Osteoblast (primary cell): ENCODE data around the gene DPP4. TPM values are rescaled to one million over a fixed set of nuclear protein-coding genes. Genes with fewer than 3 reads are reported as not detected.

Experiments
- DNase-seq: peaks from one replicate; pipeline ENCODE4 v3.0.0; 2011; ENCODE audit warnings: low spot score, mixed read lengths; ENCODE audit not compliant: insufficient read length; ENCODE audit errors: missing footprints
- H2AFZ ChIP-seq: 2 replicates; pipeline ENCODE4 v1.6.0; 2011; ENCODE audit warnings: mild to moderate bottlenecking, low read length
- H3K27ac ChIP-seq: 2 replicates; pipeline ENCODE4 v1.5.1; 2011; ENCODE audit warnings: mild to moderate bottlenecking, low read depth, low read length, moderate library complexity
- H3K27me3 ChIP-seq: 2 replicates; pipeline ENCODE4 v1.6.0; 2012; ENCODE audit warnings: mild to moderate bottlenecking, control low read depth, inconsistent platforms, low read length, moderate library complexity; ENCODE audit not compliant: insufficient read depth
- H3K36me3 ChIP-seq: 2 replicates; pipeline ENCODE4 v1.5.1; 2011; ENCODE audit warnings: mild to moderate bottlenecking, low read length, control low read depth, moderate library complexity; ENCODE audit not compliant: insufficient read depth
- H3K4me1 ChIP-seq: 2 replicates; pipeline ENCODE4 v1.5.1; 2011; ENCODE audit warnings: mild to moderate bottlenecking, low read length, control low read depth, moderate library complexity; ENCODE audit not compliant: insufficient read depth
- H3K4me2 ChIP-seq: 2 replicates; pipeline ENCODE4 v1.6.0; 2011; ENCODE audit warnings: mild to moderate bottlenecking, low read length; ENCODE audit not compliant: insufficient read depth
- H3K4me3 ChIP-seq: fragments of 200-600 bp; sonication (generic); 3 replicates; pipeline ENCODE4 v1.5.1; 2012; ENCODE audit warnings: mild to moderate bottlenecking, low read length, inconsistent platforms; ENCODE audit not compliant: insufficient read depth
- H3K79me2 ChIP-seq: 2 replicates; pipeline ENCODE4 v1.6.0; 2012; ENCODE audit warnings: mild to moderate bottlenecking, low read length, control low read depth, inconsistent platforms; ENCODE audit not compliant: insufficient read depth
- H3K9me3 ChIP-seq: 2 replicates; pipeline ENCODE4 v1.5.1; 2011; ENCODE audit warnings: low read depth, low read length, control low read depth
- H4K20me1 ChIP-seq: 2 replicates; pipeline ENCODE4 v1.6.0; 2012; ENCODE audit warnings: mild to moderate bottlenecking, low read length, control low read depth; ENCODE audit not compliant: insufficient read depth
- CTCF ChIP-seq: IDR thresholded peaks from 2 replicates; pipeline ENCODE4 v1.5.1; 2011; ENCODE audit warnings: mild to moderate bottlenecking, low read depth, low read length, moderate library complexity; ENCODE audit errors: extremely low read depth
- total RNA-seq: library from RNA; depleted of rRNA; stranded (reverse); fragments of >200 nt; gene quantifications from 2 replicates; pipeline ENCODE4 v1.2.3, GENCODE V29; 2012

DPP4 gene
- total RNA-seq, 1 donor = 192 TPM

GRCh38 chr2:161969159-161969558, 104.9 kb downstream of the DPP4 start:
- Histone ChIP-seq H3K4me1 (peaks cover 4% of the 10 kb centered on the region), H3K9me3 (no peaks in the 10 kb centered on the region), H3K79me2 (no peaks in the 10 kb centered on the region), H3K27me3 (peaks cover 2% of the 10 kb centered on the region), H3K4me2 (no peak overlapping the region), H3K4me3 (no peak overlapping the region), H4K20me1 (no peaks in the 10 kb centered on the region), H2AFZ (no peak overlapping the region), H3K27ac (no peak overlapping the region), H3K36me3 (no peaks in the 10 kb centered on the region)
- DNase-seq = no peak
- no peak for TF ChIP-seq CTCF

- Histone ChIP-seq H3K27ac (no peak overlapping the region), H3K4me1 (peaks cover 4% of the 10 kb centered on the region), H3K4me3 (no peak overlapping the region), H2AFZ (no peak overlapping the region), H4K20me1 (no peaks in the 10 kb centered on the region), H3K36me3 (no peaks in the 10 kb centered on the region), H3K27me3 (no peaks in the 10 kb centered on the region), H3K9me3 (no peaks in the 10 kb centered on the region), H3K4me2 (no peak overlapping the region), H3K79me2 (no peaks in the 10 kb centered on the region)
- TF ChIP-seq CTCF = no peak
- DNase-seq = no peak
Observed at GRCh38 chr2:161965994-161966393, 108.0 kb downstream of the DPP4 start.

GRCh38 chr2:161964160-161964559, 109.9 kb downstream of the DPP4 start:
- Histone ChIP-seq H3K4me1 (peaks cover 4% of the 10 kb centered on the region), H3K27ac (no peak overlapping the region), H4K20me1 (no peaks in the 10 kb centered on the region), H3K4me2 (no peak overlapping the region), H3K79me2 (no peaks in the 10 kb centered on the region), H3K27me3 (no peaks in the 10 kb centered on the region), H3K36me3 (no peaks in the 10 kb centered on the region), H3K4me3 (no peak overlapping the region), H3K9me3 (no peaks in the 10 kb centered on the region), H2AFZ (no peak overlapping the region)
- no peak for DNase-seq
- TF ChIP-seq CTCF = no peak

- TF ChIP-seq CTCF = no peak
- Histone ChIP-seq H3K4me2 (no peak overlapping the region), H3K4me3 (no peak overlapping the region), H3K9me3 (no peaks in the 10 kb centered on the region), H2AFZ (no peak overlapping the region), H3K4me1 (peaks cover 4% of the 10 kb centered on the region), H4K20me1 (no peaks in the 10 kb centered on the region), H3K27ac (no peak overlapping the region), H3K27me3 (no peaks in the 10 kb centered on the region), H3K79me2 (no peaks in the 10 kb centered on the region), H3K36me3 (no peaks in the 10 kb centered on the region)
- no peak for DNase-seq
Observed at GRCh38 chr2:161962160-161962559, 111.9 kb downstream of the DPP4 start.
